H1 (cell line): ENCODE measurements around the gene SIKE1. TPM values are rescaled to one million over a fixed set of nuclear protein-coding genes. Genes with fewer than 3 reads are reported as not detected.

Source experiments
- CTCF ChIA-PET: fragments of 300-600 bp; sonication (Branson Sonifier 250); formaldehyde crosslinking; loops from one replicate; lab custom pipeline; 2021; ENCODE audit not compliant: partially characterized antibody; lab: Charles Lee
- POLR2A ChIA-PET: fragments of 300-600 bp; sonication (Branson Sonifier 250); formaldehyde crosslinking; loops from one replicate; lab custom pipeline; 2021; ENCODE audit warnings: inconsistent platforms; ENCODE audit not compliant: partially characterized antibody; lab: Charles Lee
- DNase-seq, 2 experiments: peaks; one replicate each; pipeline versions ENCODE4 v3.0.0 to v3.0.0-alpha.2; 2010 to 2022; ENCODE audit warnings: low spot score in 2 of 2, low read depth in 1 of 2, mixed read lengths in 1 of 2
- FAIRE-seq: peaks from 2 replicates; lab custom pipeline; 2011; peaks lifted over from hg19 to GRCh38; lab: Jason Lieb, UNC
- H2AFZ ChIP-seq: 2 replicates; pipeline ENCODE4 v1.8.1; 2012; ENCODE audit warnings: low read length, inconsistent platforms
- H2AK5ac ChIP-seq: 2 replicates; pipeline ENCODE4 v1.6.1; 2013; ENCODE audit warnings: low read depth, low read length
- H2BK120ac ChIP-seq: replicated peaks from 2 replicates; pipeline ENCODE3; 2013; ENCODE audit warnings: low read depth, low read length, inconsistent platforms
- H2BK12ac ChIP-seq: 2 replicates; pipeline ENCODE4 v1.6.1; 2013; ENCODE audit warnings: low read depth, low read length
- H2BK15ac ChIP-seq: 2 replicates; pipeline ENCODE4 v1.6.1; 2013; ENCODE audit warnings: low read length
- H2BK20ac ChIP-seq: 2 replicates; pipeline ENCODE4 v1.6.1; 2013; ENCODE audit warnings: low read length
- H2BK5ac ChIP-seq: 2 replicates; pipeline ENCODE4 v1.6.1; 2013; ENCODE audit warnings: low read depth, low read length
- H3K14ac ChIP-seq: 2 replicates; pipeline ENCODE4 v1.6.1; 2013; ENCODE audit warnings: inconsistent platforms; ENCODE audit not compliant: insufficient read length
- H3K18ac ChIP-seq: 2 replicates; pipeline ENCODE4 v1.6.1; 2013; ENCODE audit warnings: low read length; ENCODE audit errors: extremely low read depth
- H3K23ac ChIP-seq: 2 replicates; pipeline ENCODE4 v1.6.1; 2013; ENCODE audit warnings: inconsistent platforms; ENCODE audit not compliant: insufficient read length
- H3K23me2 ChIP-seq: 2 replicates; pipeline ENCODE4 v1.6.1; 2013; ENCODE audit warnings: low read depth, low read length
- H3K27ac ChIP-seq: 2 replicates; pipeline ENCODE4 v1.6.1; 2011; ENCODE audit warnings: low read depth, low read length, inconsistent platforms
- H3K27me3 ChIP-seq, 4 experiments: replicated peaks in 1 of 4; 1 replicate in 1 of 4; 2 replicates in 3 of 4; pipeline versions ENCODE4 v1.6.1 to v1.8.1; 2011 to 2013; ENCODE audit warnings: low read length in 3 of 4, mild to moderate bottlenecking in 3 of 4, inconsistent platforms in 2 of 4, mixed read lengths in 2 of 4, moderate library complexity in 1 of 4; ENCODE audit not compliant: control insufficient read depth in 3 of 4, insufficient read depth in 3 of 4; ENCODE audit errors: extremely low read depth in 1 of 4
- H3K36me3 ChIP-seq, 4 experiments: 2 replicates each; pipeline versions ENCODE4 v1.6.1 to v1.8.1; 2011 to 2013; ENCODE audit warnings: mild to moderate bottlenecking in 4 of 4, low read length in 3 of 4, moderate library complexity in 2 of 4, control low read depth in 1 of 4, inconsistent platforms in 1 of 4; ENCODE audit not compliant: insufficient read depth in 4 of 4, control insufficient read depth in 2 of 4
- H3K4ac ChIP-seq: replicated peaks from 2 replicates; pipeline ENCODE3; 2013; ENCODE audit warnings: low read length, low read depth, mixed read lengths, inconsistent platforms; ENCODE audit not compliant: insufficient read length
- H3K4me1 ChIP-seq, 4 experiments: replicated peaks in 1 of 4; 1 replicate in 1 of 4; 2 replicates in 3 of 4; pipeline versions ENCODE4 v1.6.1 to v1.8.1; 2011 to 2013; ENCODE audit warnings: low read length in 3 of 4, inconsistent platforms in 2 of 4, mixed read lengths in 1 of 4; ENCODE audit not compliant: insufficient read depth in 4 of 4, control insufficient read depth in 3 of 4
- H3K4me2 ChIP-seq, 2 experiments: 2 replicates each; pipeline versions ENCODE4 v1.6.1 to v1.8.1; 2011 to 2013; ENCODE audit warnings: low read depth in 2 of 2, low read length in 2 of 2, control low read depth in 1 of 2, inconsistent platforms in 1 of 2, mild to moderate bottlenecking in 1 of 2; ENCODE audit not compliant: insufficient read depth in 1 of 2
- H3K4me3 ChIP-seq, 4 experiments: fragments of 200-600, 300-600 bp in 1 of 4; sonication (generic), shearing (Covaris generic), sonication (Bioruptor Twin) in 1 of 4; 2 replicates each; pipeline versions ENCODE4 v1.5.1 to v1.8.1; 2011 to 2016; ENCODE audit warnings: low read length in 4 of 4, low read depth in 3 of 4, control low read depth in 2 of 4, inconsistent platforms in 2 of 4, mild to moderate bottlenecking in 2 of 4, mixed read lengths in 1 of 4, moderate library complexity in 1 of 4; ENCODE audit not compliant: insufficient read depth in 2 of 4; ENCODE audit errors: extremely low read depth in 1 of 4
- H3K56ac ChIP-seq: replicated peaks from 2 replicates; pipeline ENCODE3; 2013; ENCODE audit warnings: low read depth, mild to moderate bottlenecking, mixed read lengths, low read length, inconsistent platforms; ENCODE audit not compliant: insufficient read length
- H3K79me1 ChIP-seq: 2 replicates; pipeline ENCODE4 v1.6.1; 2013; ENCODE audit warnings: low read depth, low read length, control low read depth
- H3K79me2 ChIP-seq, 2 experiments: 2 replicates each; pipeline versions ENCODE4 v1.6.1 to v1.8.1; 2012 to 2013; ENCODE audit warnings: low read length in 2 of 2, mild to moderate bottlenecking in 2 of 2, inconsistent platforms in 1 of 2; ENCODE audit not compliant: insufficient read depth in 2 of 2, control insufficient read depth in 1 of 2
- H3K9ac ChIP-seq, 4 experiments: replicated peaks in 1 of 4; 1 replicate in 1 of 4; 2 replicates in 3 of 4; pipeline versions ENCODE4 v1.6.1 to v1.8.1; 2011 to 2013; ENCODE audit warnings: low read depth in 3 of 4, low read length in 3 of 4, control low read depth in 2 of 4, mild to moderate bottlenecking in 2 of 4, moderate library complexity in 2 of 4, inconsistent platforms in 1 of 4; ENCODE audit errors: extremely low read depth in 1 of 4
- H3K9me3 ChIP-seq, 2 experiments: 2 replicates each; pipeline versions ENCODE4 v1.6.1 to v1.8.1; 2012 to 2013; ENCODE audit warnings: mild to moderate bottlenecking in 2 of 2, moderate library complexity in 2 of 2, control low read depth in 1 of 2, inconsistent platforms in 1 of 2, low read depth in 1 of 2, low read length in 1 of 2, mixed read lengths in 1 of 2; ENCODE audit not compliant: insufficient read depth in 2 of 2
- H4K20me1 ChIP-seq, 2 experiments: replicated peaks in 1 of 2; 2 replicates each; pipeline versions ENCODE3 to v1.8.1; 2011 to 2013; ENCODE audit warnings: inconsistent platforms in 2 of 2, low read length in 2 of 2, mild to moderate bottlenecking in 1 of 2; ENCODE audit not compliant: insufficient read depth in 2 of 2, control insufficient read depth in 1 of 2
- H4K5ac ChIP-seq: 2 replicates; pipeline ENCODE4 v1.6.1; 2013; ENCODE audit warnings: low read length, low read depth, mixed read lengths, inconsistent platforms; ENCODE audit not compliant: insufficient read length
- H4K8ac ChIP-seq: 2 replicates; pipeline ENCODE4 v1.8.0; 2013; ENCODE audit warnings: mild to moderate bottlenecking, moderate library complexity, low read length, inconsistent platforms; ENCODE audit not compliant: insufficient read depth; ENCODE audit errors: extremely low read depth
- H4K91ac ChIP-seq: replicated peaks from 2 replicates; pipeline ENCODE3; 2013; ENCODE audit warnings: low read length, mixed read lengths, inconsistent platforms; ENCODE audit not compliant: insufficient read length
- ASH2L ChIP-seq: fragments of 200-600, 300-600 bp; sonication (generic); IDR thresholded peaks from one replicate; pipeline ENCODE4 v1.7.1; 2017; ENCODE audit warnings: low read length
- BRCA1 ChIP-seq: IDR thresholded peaks from 2 replicates; pipeline ENCODE4 v1.6.1; 2012; ENCODE audit warnings: low read depth, low read length, improper control_type of control experiment
- CBX5 ChIP-seq: fragments of 300-800, 300-1000 bp; sonication (generic); IDR thresholded peaks from 2 replicates; pipeline ENCODE4 v1.7.1; 2016; ENCODE audit warnings: antibody characterized with exemption, low read length, low read depth
- FOSL1 ChIP-seq: IDR thresholded peaks from 2 replicates; pipeline ENCODE4 v1.6.1; 2011; ENCODE audit warnings: mild to moderate bottlenecking, low read depth, low read length, moderate library complexity; ENCODE audit not compliant: insufficient read depth
- JUND ChIP-seq: IDR thresholded peaks from 2 replicates; pipeline ENCODE4 v1.6.1; 2011; ENCODE audit warnings: mild to moderate bottlenecking, improper control_type of control experiment, low read length
- KDM4A ChIP-seq: IDR thresholded peaks from one replicate; pipeline ENCODE4 v1.7.1; 2012; ENCODE audit warnings: low read depth, mild to moderate bottlenecking, moderate library complexity, low read length, inconsistent platforms; ENCODE audit not compliant: severe bottlenecking
- KDM5A ChIP-seq: fragments of 200-600 bp; IDR thresholded peaks from 2 replicates; pipeline ENCODE4 v1.7.1; 2012; ENCODE audit warnings: mild to moderate bottlenecking, low read length, inconsistent platforms, mixed read lengths
- RBBP5 ChIP-seq: IDR thresholded peaks from 2 replicates; pipeline ENCODE4 v1.7.1; 2012; ENCODE audit warnings: low read depth, mild to moderate bottlenecking, inconsistent platforms, low read length, moderate library complexity, borderline replicate concordance
- SAP30 ChIP-seq: fragments of 300-600 bp; sonication (generic); IDR thresholded peaks from 2 replicates; pipeline ENCODE4 v1.7.1; 2012; ENCODE audit warnings: low read length, moderate library complexity, mild to moderate bottlenecking, inconsistent platforms; ENCODE audit not compliant: insufficient read depth, insufficient replicate concordance
- SIRT6 ChIP-seq: IDR thresholded peaks from one replicate; pipeline ENCODE4 v1.7.1; 2012; ENCODE audit warnings: low read length, inconsistent platforms
- SRF ChIP-seq: IDR thresholded peaks from 2 replicates; pipeline ENCODE4 v1.6.1; 2011; ENCODE audit warnings: mild to moderate bottlenecking, low read depth, low read length, moderate library complexity
- SUZ12 ChIP-seq: fragments of 200-600 bp; sonication (generic); IDR thresholded peaks from 2 replicates; pipeline ENCODE4 v1.6.1; 2012; ENCODE audit warnings: mild to moderate bottlenecking, inconsistent platforms, low read length, moderate library complexity, mixed read lengths
- TEAD4 ChIP-seq: IDR thresholded peaks from 2 replicates; pipeline ENCODE4 v1.6.1; 2012; ENCODE audit warnings: low read depth, low read length, inconsistent platforms, mixed read lengths
- WGBS, 2 experiments: shearing (Covaris generic) in 1 of 2; methylation state at CpG; one replicate each; pipeline versions ENCODE4 v1.1.6 to v1.1.7; 2013 to 2015; ENCODE audit warnings: low lambda C conversion rate in 2 of 2, mixed read lengths in 2 of 2, inconsistent platforms in 1 of 2, low coverage in 1 of 2, missing lambda C conversion rate in 1 of 2; ENCODE audit not compliant: insufficient replicate concordance in 2 of 2, insufficient coverage in 1 of 2, insufficient read length in 1 of 2; ENCODE audit errors: extremely low coverage in 1 of 2, missing lambda C conversion rate in 1 of 2; 5-methylcytosine and 5-hydroxymethylcytosine counted together
- polyA plus RNA-seq, 7 experiments: library from polyadenylated mRNA; depleted of rRNA in 3 of 7; stranded (reverse) in 5 of 7; unstranded in 2 of 7; fragments of >200 nt in 5 of 7; fragments of 200-250 nt in 2 of 7; gene quantifications; 1 replicate in 5 of 7; 2 replicates in 1 of 7; 4 replicates in 1 of 7; pipeline versions ENCODE4 v1.2.1 to v1.2.3, GENCODE V29; 2011 to 2013; ENCODE audit warnings: missing spikeins in 2 of 7, mixed read lengths in 2 of 7
- total RNA-seq: library from RNA; stranded (reverse); fragmentation: NEBNext Ultra II Directional; extraction: Animal tissue kit (Norgen Biotek cat#: 25700); gene quantifications from 2 replicates; pipeline ENCODE4 v1.2.1, GENCODE V29; 2021
- TF ChIP-seq, protein P1 (sequence below): IDR thresholded peaks from 2 replicates; pipeline ENCODE4 v1.6.1; 2011; ENCODE audit warnings: low read length, improper control_type of control experiment

The SIKE1 gene
- total and polyA plus RNA-seq, 2 of the 8 experiments (the other 6 are each of a cell fraction or from before 2014, with no cell fraction given), result 20.5 to 79.9 TPM

GRCh38 chr1:114720492-114720891 lies 60.0 kb downstream of the SIKE1 start:
- no peak overlapping the region for H3K4me2 ChIP-seq
- peaks cover 39 to 84% (median 65%) of the 10 kb centered on the region in 4 experiments for H3K36me3 ChIP-seq
- DNase-seq (no peak), FAIRE-seq (no peak)
- H2BK120ac ChIP-seq, result no peak overlapping the region
- H3K23ac ChIP-seq, result no peak overlapping the region
- no peaks in the 10 kb centered on the region for H3K9me3 ChIP-seq
- no peak overlapping the region for H3K9ac ChIP-seq
- 86% methylated on average over 4 of the region's 4 CpGs; no CpG with 5 or more reads in 1 of the 2 experiments for WGBS, 2 experiments
- no peak overlapping the region for H2BK5ac ChIP-seq
- H2BK20ac ChIP-seq, result no peak overlapping the region
- H2BK12ac ChIP-seq, result no peak overlapping the region
- H3K79me1 ChIP-seq, result no peaks in the 10 kb centered on the region
- no peak overlapping the region for H3K4ac ChIP-seq
- H4K5ac ChIP-seq, result no peak overlapping the region
- ChIA-PET CTCF (interaction anchor here (0.8 kb wide), 1 partner anchor 8 kb away, joined by 3 read pairs; no protein-coding TSS in a partner anchor), POLR2A (interaction anchor here (0.8 to 2.6 kb wide), 6 partner anchors 10 to 37 kb away, joined by 3 to 11 read pairs (median 4); partner anchors contain the start of gene CSDE1)
- H3K14ac ChIP-seq, result no peak overlapping the region
- H2AFZ ChIP-seq, result no peak overlapping the region
- H3K27ac ChIP-seq, result no peak overlapping the region
- peaks cover 0 to 10% of the 10 kb centered on the region in 2 experiments; a peak in 3 of 4 replicates for H3K79me2 ChIP-seq
- no peaks in the 10 kb centered on the region; a peak in 1 of 7 replicates for H3K4me1 ChIP-seq
- H3K27me3 ChIP-seq, result no peaks in the 10 kb centered on the region
- H3K4me3 ChIP-seq, result no peak overlapping the region
- H4K20me1 ChIP-seq, result peaks cover 0 to 1% of the 10 kb centered on the region in 2 experiments
- H2BK15ac ChIP-seq, result no peak overlapping the region
- no peak overlapping the region for H4K91ac ChIP-seq
- H3K23me2 ChIP-seq, result no peaks in the 10 kb centered on the region
- H2AK5ac ChIP-seq, result no peak overlapping the region
- H3K56ac ChIP-seq, result no peak overlapping the region
- H3K18ac ChIP-seq, result no peak overlapping the region
- H4K8ac ChIP-seq, result no peak overlapping the region
- TF ChIP-seq TEAD4, result no peak
- no peak for TF ChIP-seq BRCA1
- no peak for TF ChIP-seq KDM4A
- no peak for TF ChIP-seq SAP30
- TF ChIP-seq KDM5A, result no peak
- TF ChIP-seq SRF, result no peak
- TF ChIP-seq RBBP5, result no peak
- TF ChIP-seq ASH2L, result no peak
- no peak for TF ChIP-seq FOSL1
- no peak for TF ChIP-seq JUND
- TF ChIP-seq SUZ12, result no peak
- TF ChIP-seq, protein P1, sequence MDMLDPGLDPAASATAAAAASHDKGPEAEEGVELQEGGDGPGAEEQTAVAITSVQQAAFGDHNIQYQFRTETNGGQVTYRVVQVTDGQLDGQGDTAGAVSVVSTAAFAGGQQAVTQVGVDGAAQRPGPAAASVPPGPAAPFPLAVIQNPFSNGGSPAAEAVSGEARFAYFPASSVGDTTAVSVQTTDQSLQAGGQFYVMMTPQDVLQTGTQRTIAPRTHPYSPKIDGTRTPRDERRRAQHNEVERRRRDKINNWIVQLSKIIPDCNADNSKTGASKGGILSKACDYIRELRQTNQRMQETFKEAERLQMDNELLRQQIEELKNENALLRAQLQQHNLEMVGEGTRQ, result no peak
- TF ChIP-seq CBX5, result no peak
- no peak for TF ChIP-seq SIRT6
